HG03354 (cell line): Measurements from ENCODE around the gene TMEM252.

Experiments
- ATAC-seq: cut with Tn5 transposase; IDR thresholded peaks from one replicate; pipeline ENCODE4 v1.9.1; 2021; ENCODE audit warnings: mild to moderate bottlenecking; ENCODE audit not compliant: unreplicated experiment, poor library complexity, severe bottlenecking

TMEM252 gene, protein sequence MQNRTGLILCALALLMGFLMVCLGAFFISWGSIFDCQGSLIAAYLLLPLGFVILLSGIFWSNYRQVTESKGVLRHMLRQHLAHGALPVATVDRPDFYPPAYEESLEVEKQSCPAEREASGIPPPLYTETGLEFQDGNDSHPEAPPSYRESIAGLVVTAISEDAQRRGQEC

DNA sequence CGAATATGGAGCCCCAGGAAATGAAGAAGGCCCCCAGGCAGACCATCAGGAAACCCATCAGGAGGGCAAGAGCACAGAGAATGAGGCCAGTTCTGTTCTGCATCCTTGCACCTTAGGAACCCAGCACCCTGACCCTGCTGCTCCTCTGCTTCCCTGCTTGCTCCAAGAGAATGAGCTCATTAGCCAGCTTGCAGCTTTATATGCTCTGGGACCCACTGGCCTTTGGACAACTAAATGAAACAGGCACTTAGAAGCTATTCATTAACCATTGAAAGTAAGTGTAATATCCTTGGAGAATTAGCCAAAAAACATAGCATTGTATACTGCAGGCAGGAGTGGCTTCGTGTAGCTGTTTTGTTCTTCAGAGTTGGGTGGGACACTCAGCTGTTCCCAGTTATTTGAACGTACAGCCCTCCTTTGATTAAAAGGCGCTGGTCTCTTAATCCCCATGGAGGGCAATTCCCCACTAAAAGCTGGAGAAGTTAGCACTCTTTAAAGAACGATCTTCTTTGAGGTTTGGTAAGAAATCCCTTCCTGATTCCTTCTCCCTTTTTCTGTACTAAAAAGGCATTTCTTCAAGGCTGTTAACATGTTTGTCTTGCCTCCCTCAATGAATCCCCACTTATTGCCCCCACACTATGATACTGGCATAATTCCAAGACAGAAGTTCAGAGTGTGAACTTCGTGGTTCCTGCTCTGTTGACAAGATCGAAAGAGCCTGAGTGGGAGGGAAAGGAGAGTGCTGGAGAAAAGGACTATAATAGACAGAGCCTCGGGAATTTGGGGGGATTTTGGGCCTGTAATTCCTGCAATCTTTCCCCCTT, at the start of gene TMEM252:
Gene TMEM252, minus strand, starts transcription at position 172 of the 824 bp plus-strand sequence. Its CDS starts 69 bp downstream, at position 103.
- ATAC-seq = no peak

DNA sequence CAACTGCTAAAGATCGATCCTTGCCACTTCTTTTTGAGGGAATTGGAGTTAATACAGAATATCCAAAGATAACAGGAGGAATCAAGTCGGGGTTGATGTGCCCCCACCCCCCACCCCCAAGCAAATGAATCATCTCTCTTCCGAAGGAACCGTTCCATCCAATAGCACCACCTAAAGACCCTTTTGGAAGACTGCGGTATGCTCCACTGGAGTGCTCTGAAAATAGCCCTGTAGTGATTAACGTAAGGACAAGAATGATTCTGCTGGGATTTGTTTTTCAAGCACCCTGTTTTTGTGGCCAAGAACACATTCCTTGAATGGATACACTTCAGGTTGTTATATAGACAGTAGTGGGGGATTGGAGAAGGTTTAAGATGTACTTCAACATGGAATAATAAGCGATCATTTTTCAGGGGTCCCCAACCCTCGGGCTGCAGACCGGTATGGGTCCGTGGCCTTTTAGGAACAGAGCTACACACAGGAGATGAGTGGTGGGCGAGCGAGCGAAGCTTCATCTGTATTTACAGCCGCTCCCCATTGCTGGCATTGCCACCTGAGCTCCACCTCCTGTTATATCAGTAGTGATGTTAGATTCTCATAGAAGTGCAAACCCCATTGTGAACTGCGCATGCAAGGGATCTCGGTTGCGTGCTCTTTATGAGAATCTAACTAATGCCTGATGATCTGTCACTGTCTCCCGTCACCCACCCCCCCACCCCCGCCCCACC, 44.5 kb upstream of the TMEM252 start:
- no peak for ATAC-seq

DNA sequence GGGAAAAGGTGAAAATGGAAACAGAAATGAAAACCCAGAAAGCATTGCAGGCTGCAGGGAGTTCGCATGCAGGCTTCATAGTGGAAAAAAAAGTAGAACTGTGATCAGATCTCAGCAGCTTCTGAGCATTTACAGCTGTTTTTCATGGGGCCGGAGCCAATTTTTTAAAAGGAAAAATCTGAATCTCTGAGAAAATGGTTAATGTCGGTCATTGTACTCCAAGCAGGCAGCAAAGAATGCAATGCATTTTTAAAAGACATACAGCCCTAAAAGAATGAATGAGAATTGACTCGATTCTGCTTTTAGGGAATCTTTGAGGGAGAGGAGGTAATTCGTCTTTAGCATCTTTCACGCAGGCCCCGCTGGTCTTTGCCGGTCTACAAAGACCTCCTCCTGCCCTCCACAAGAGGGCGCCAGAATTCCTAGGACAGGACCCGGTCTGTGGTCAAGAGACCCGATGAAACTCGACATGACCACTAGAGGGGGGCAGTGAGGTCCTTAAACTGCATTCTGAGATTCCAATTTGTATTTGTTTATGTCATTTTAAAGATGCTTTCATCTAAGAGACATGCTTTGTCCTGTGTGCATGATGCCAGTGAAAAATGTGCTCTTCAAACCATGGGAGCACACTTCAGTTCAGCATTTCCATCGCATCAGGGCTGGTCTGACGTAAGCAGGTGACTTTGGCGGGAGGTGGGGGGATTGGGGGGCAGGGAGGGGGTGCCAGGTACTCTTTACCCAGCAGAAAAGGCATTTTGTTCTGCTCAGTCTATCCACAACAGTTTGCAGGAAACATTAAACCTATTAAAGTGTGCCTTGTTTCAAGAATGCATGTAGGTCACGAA, 43.7 kb upstream of the TMEM252 start:
- peak; percentile 88 for ATAC-seq

DNA sequence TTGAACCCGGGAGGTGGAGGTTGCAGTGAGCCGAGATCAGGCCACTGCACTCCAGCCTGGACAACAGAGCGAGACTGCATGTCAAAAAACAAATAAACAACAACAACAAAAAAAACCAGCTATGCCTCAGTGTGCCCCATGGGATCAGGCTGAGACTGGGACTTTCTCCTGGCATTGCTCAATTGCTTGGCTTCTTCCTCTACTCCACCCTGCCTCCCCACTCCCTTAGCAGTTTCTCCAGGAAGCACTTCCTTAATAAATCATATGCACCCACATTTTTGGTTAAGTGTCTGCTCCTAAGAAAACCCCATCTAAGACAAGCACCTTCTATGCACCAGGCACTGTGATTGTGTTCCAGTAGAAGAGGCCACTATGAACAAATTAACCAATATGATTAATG, 41.0 kb upstream of the TMEM252 start:
- no peak for ATAC-seq

DNA sequence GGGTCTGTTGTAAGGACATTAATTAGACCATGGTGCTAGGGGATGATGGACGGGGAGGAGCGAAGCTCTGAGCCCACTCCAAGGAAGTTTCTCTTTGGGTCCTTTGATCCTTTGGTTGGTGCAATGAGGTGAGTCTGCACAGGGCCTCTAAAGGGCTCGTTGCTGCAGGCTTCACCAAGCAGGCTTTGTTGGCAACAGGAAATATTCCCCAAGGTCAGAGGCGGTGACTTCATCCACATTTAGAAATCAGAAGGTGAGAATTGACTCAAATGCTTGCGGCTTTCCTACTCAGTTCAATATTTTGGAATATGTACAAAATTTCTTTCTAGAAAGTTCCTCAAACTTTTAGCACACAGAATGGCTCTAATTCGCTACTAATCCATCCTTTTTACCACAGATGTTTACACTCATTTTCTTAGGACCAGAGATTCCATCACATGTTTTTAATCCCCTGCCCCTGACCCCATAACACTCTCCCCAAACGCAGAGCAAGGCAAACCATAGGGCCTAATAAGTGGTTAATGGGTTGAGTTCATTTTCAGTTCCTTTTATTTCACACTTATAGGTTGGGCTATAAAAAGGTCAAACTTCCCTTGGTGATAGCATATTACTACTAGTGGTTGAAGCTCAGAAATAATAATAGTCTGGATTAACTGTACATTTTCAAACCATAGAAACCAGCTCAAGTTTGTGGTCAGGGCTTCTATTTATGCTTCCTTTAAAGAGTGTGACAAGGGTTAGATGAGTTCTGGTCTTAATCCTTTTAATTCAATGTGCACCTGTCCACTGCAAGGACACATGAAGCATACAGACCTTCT, 37.3 kb upstream of the TMEM252 start:
- peak; percentile 86 for ATAC-seq

DNA sequence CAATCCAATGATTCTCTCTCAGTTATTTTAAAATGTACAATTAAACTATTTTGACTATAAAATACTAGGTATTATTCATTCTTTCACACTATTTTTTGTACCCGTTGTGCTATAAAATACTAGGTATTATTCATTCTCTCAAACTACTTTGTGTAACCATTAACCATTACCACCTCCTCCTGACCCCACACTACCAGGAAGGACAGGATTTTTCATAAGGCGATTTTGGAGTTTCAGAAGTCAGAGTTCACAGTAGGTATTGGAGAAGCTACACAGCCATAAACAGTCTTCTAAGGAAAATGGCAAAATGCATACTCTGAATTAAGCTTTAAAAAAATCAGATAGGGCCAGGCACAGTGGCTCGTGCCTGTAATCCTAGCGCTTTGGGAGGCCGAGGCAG, 35.1 kb upstream of the TMEM252 start:
- ATAC-seq = no peak

DNA sequence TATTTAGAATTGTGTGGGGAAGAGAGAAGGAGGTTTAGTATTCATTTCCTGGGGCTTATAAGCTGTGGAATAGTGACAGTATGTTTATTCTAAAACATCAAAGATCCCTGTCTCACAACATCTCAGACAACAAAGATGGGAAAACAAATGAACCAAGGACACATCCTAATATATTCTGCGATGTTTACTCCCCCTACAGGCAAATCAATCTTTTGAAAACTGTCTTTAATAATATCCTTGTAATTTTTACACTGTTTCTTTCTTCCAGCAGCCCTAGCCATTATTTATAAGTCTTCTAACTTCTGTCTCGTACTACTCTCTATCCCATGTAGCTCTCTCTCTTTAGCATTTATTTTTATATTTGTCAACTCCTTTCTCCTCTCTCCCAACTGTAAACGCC, 33.5 kb upstream of the TMEM252 start:
- ATAC-seq = no peak

DNA sequence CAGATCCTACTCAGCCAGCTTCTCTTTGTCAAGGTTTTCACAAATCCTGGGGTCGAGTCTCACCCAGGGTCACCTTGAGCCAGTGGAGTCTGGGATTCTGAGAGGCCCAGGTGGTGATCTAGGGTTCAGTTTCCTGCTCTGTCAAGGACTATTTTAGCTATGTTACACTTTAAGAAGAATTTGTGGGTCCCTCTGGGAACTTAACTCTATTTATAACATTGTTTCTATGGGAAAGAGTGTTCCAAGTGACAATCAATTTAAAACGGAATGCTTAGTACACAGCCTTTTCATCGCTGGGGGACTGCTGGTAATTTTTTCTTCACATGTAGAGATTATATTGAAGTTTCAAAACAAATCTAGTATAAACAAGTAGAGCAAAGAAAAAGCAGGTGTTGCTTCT, 26.9 kb upstream of the TMEM252 start:
- no peak for ATAC-seq

DNA sequence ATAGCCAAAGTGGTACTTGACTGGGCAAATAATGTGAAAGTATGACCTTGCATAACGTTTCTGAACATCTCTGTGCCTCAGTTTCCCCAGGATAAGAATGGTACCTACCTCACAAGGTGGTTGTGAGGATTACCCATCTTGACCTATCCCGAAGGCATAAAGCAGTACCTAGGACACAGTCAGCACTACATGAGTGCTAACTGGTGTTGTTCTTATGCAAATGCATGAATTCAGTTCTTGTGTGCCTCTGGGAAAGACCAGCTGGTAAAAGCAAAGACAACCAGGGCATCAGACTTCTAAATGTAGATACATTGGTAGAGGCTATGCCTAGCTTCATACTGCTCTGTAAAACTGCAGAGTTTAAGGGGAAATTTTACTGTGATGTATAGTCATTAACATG, 21.8 kb upstream of the TMEM252 start:
- no peak for ATAC-seq

DNA sequence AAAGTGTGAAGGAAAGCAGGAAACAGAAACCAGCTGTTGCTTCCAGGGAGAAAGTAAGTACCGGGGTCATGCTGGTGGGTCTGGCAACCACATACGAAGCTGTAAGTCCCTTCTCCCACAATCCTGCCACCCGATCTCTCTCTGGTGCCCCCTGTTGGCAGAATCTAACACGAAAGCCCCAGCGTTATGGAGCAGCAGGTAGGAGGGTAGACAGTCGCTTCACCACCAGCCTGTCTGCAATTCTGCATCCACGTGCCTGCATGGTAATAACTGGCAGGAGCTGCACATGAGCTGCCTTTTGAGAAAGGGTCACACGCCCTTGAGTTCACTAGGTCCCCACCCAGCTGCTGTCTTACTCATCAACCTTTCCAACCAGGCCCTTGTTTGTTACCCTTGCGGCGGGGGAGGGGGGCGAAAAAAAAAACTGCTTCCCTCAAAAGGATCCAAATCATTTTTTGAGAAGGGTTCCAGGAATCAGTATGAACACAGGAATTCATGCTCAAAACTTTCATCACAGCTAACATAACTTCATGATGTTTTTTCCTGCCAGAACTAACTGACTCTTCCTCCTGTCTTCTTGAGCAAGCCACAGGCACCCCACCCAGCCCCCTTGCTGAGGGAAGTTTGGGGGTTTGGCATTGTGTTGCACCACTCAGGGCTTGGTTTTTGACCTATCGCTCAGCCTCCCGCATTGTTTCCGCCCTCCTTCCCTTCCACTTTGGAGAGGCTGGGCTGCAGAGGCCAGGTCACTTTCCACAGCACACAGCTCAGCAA, 19.6 kb upstream of the TMEM252 start:
- ATAC-seq = peak; percentile 59

DNA sequence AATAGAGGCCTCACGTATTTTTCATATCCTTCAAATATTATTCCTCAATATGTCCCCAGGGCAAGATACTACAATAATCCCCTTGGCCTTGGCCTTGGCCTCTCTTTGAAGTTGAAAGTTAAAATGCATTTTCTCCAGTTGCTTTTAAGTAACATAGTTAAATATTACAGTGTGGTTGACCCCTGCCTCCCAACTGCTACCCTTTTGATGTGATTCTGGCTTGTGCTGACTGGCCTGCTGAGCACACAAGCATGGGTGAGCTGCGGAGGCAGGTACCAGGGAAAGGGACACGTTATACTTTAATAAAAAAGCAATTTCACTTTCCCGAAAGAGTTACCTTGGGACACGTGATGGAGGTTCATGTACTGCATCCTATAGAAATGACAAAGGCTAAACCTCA, 17.9 kb upstream of the TMEM252 start:
- no peak for ATAC-seq

DNA sequence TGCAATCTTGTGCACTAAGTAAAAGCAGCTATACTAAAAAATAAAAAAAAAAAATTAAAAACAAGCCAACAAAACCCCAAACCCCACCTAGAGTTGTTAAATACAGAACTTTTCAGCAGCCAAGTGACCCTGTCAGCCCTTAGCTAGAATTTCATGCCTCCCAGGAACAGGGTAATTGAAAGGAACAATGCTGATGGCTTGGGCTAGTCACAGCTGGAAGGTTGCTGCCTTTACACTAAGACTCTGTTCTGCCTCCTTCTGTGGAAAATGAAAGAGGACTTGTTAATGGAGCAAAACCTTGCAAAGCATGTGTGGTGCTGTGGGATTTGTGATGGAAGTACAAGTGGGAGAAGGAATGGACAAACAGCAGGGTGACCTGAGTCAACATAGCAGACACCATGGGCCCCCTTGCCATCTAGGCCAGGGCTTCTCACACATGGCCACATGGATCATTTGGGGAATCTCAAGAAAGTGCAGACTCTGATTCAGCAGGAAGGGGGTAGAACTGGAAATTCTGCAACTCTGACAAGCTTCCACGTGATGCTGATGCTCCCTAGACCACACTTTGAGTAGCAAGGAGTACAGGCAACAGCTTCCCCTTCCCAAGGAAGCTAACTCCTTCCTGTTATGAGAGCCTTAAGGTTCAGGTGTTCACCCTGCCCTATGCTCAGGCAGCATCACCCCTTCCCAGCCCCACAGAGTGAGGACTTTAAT, 14.9 kb upstream of the TMEM252 start:
- no peak for ATAC-seq

DNA sequence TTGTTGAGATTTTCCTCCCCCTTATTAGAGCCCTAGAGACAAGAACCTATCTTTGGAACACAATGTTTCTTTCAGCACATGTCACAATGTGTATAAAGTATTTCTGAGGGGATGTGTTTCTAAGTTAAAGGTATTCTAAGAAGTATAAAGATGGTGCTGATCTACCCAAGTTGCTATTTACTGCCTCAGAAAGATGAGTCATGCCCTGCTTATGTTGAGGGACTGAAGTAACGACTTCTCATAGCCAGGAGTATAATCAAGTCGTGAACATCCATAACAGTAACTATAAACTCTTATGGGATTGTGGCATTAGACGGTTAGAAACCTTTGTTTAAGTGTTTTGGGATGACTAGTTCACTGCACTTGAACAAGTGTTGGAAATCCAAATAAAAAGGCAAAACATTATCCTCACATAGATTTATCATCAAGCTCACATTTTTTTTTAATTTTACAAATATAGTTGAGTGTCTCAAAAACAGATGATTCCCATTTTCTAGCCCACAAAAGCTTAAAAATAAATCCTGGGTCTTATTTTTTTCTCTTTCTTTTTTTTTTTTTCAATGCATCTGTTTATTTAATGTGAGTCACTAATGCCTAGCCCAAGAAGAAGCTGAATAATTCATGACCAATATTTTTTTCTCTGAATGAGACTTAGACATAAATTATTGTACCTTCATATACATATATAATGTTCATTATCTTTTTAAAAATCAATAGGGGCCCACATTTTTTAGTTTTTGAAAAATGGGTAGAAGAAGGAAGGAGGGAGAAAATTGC, 12.2 kb upstream of the TMEM252 start:
- ATAC-seq = no peak

DNA sequence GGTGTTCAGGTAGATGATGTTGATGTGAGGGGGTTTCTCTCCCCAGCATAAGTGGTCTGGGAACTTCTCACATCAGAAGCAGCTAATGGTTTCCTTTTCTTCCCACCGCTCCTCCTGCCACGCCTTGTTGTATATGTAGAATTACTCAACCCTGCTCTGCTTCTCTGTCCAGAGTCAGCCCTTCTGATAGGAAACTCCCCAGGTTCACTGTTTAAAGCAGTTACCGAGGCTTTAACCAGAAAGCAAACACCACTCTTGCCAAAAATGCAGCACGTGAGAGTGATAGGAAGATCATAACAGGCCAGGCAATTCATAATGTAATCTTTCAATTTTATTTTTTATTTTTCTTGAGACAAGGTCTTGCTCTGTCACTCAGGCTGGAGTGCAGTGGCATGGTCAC, 10.5 kb upstream of the TMEM252 start:
- ATAC-seq = no peak

DNA sequence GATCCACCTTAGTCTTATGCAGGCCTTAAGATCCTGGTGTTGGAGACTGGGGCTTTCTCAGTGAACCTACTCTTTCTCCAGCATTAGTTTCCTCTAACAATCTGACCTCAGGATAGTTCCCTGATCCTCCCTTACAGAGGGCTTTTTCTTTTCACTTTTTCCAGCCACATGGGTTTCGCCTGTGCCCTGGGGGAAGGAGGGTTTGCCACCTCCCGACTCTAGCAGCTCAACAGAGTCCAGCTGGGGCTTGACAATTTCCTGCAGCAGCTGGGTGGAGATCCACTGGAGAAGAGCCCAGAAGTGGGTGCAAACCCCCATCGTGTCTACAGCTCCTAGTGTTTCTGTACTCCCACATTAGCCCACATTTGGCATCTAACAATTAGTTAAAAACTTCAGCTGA, 7.6 kb upstream of the TMEM252 start:
- ATAC-seq = no peak

DNA sequence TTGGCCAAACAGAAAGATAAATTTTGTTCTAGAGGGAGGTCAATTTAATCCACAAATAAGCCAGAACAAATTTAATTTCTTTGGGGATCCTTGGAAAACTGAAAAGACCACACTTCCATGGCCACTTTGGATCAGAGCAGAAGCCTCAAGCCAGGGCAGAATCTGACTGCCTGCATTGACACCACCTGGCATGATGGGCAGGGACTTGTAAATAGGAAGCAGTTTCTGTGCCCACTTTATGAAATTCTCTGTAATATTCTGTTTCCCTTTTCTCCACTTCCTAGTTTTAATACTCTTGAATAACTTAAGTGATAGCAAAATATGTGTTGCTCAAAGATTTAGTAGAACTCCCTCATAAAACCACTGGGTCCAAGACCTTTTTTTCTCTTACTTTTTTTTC, 6.7 kb upstream of the TMEM252 start:
- no peak for ATAC-seq
